K562 (cell line): ENCODE data around the gene FLRT1. TPM values are rescaled to one million over a fixed set of nuclear protein-coding genes. Genes with fewer than 3 reads are reported as not detected.

Experiments used
- ATAC-seq: fragments of 200-7000 bp; cut with Tn5 transposase; 3 replicates; pipeline ENCODE4 v1.9.1; 2020; ENCODE audit warnings: moderate library complexity
- BruUV-seq: library from RNA; stranded (reverse); fragments of 400-500 nt; replicated peaks from 2 replicates; lab custom pipeline; 2021; lab: Mats Ljungman, UMichigan
- CTCF ChIA-PET: fragments of 300-600 bp; formaldehyde crosslinking; extraction: SDS; loops from one replicate; lab custom pipeline; 2021; ENCODE audit warnings: low intra/inter-chr PET ratio; lab: Yijun Ruan, JAX
- POLR2A ChIA-PET: fragments of 300-600, 350-650 bp; sonication (Branson Sonifier 250); formaldehyde crosslinking; extraction: SDS; loops from one replicate; lab custom pipeline; 2021; ENCODE audit warnings: antibody characterized with exemption, inconsistent platforms; lab: Yijun Ruan, JAX
- DNase-seq, 4 experiments: peaks; one replicate each; pipeline versions ENCODE4 v3.0.0 to v3.0.0-alpha.2; 2011 to 2018; ENCODE audit warnings: low spot score in 3 of 4, mixed read lengths in 3 of 4; ENCODE audit errors: extremely low read depth in 1 of 4
- FAIRE-seq: peaks from 2 replicates; lab custom pipeline; 2011; peaks lifted over from hg19 to GRCh38; lab: Jason Lieb, UNC
- H2AFZ ChIP-seq: 2 replicates; pipeline ENCODE4 v1.6.0; 2011; ENCODE audit warnings: low read depth, low read length, control low read depth, inconsistent platforms
- H3K27ac ChIP-seq: fragments of 200-600 bp; 3 replicates; pipeline ENCODE4 v1.8.0; 2011; ENCODE audit warnings: low read depth, mild to moderate bottlenecking, control low read depth, inconsistent platforms, low read length, moderate library complexity, mixed read lengths; ENCODE audit errors: extremely low read depth
- H3K27me3 ChIP-seq, 2 experiments: fragments of 300-600 bp in 1 of 2; 2 replicates in 1 of 2; 3 replicates in 1 of 2; pipeline versions ENCODE4 v1.6.0 to v1.8.0; 2011; ENCODE audit warnings: inconsistent platforms in 2 of 2, low read length in 2 of 2, mild to moderate bottlenecking in 1 of 2, mixed read lengths in 1 of 2, moderate library complexity in 1 of 2; ENCODE audit not compliant: control insufficient read depth in 2 of 2, insufficient read depth in 2 of 2
- H3K36me3 ChIP-seq: fragments of 300-600 bp; 3 replicates; pipeline ENCODE4 v1.8.0; 2011; ENCODE audit warnings: mild to moderate bottlenecking, low read length, inconsistent platforms; ENCODE audit not compliant: control insufficient read depth, insufficient read depth
- H3K4me1 ChIP-seq, 2 experiments: fragments of 200-600 bp in 1 of 2; replicated peaks in 1 of 2; 2 replicates in 1 of 2; 3 replicates in 1 of 2; pipeline versions ENCODE4 v1.5.1 to v1.8.0; 2011; ENCODE audit warnings: inconsistent platforms in 2 of 2, low read length in 2 of 2, mild to moderate bottlenecking in 1 of 2, mixed read lengths in 1 of 2, moderate library complexity in 1 of 2; ENCODE audit not compliant: control insufficient read depth in 2 of 2, insufficient read depth in 2 of 2
- H3K4me2 ChIP-seq: 2 replicates; pipeline ENCODE4 v1.6.1; 2011; ENCODE audit warnings: low read length, control low read depth, inconsistent platforms, mixed read lengths; ENCODE audit not compliant: insufficient read depth
- H3K4me3 ChIP-seq: fragments of 200-600 bp; sonication (generic), shearing (Covaris generic); 2 replicates; pipeline ENCODE4 v1.5.1; 2016; ENCODE audit warnings: control low read depth, inconsistent platforms
- H3K79me2 ChIP-seq: fragments of 200-600 bp; 3 replicates; pipeline ENCODE4 v1.8.0; 2011; ENCODE audit warnings: low read length, inconsistent platforms; ENCODE audit not compliant: control insufficient read depth, insufficient read depth
- H3K9ac ChIP-seq, 2 experiments: 2 replicates each; pipeline versions ENCODE4 v1.6.0 to v1.6.1; 2011; ENCODE audit warnings: low read depth in 2 of 2, low read length in 2 of 2, control low read depth in 1 of 2, inconsistent platforms in 1 of 2, mild to moderate bottlenecking in 1 of 2, mixed read lengths in 1 of 2; ENCODE audit not compliant: insufficient read depth in 1 of 2
- H3K9me1 ChIP-seq: one replicate; pipeline ENCODE4 v1.6.0; 2011; ENCODE audit warnings: inconsistent platforms, mild to moderate bottlenecking, low read length, moderate library complexity; ENCODE audit not compliant: control insufficient read depth, insufficient read depth
- H3K9me3 ChIP-seq: replicated peaks from 2 replicates; pipeline ENCODE4 v1.5.1; 2011; ENCODE audit warnings: low read depth, low read length, inconsistent platforms; ENCODE audit not compliant: control insufficient read depth, insufficient read depth
- H4K20me1 ChIP-seq: replicated peaks from 2 replicates; pipeline ENCODE4 v1.6.1; 2011; ENCODE audit warnings: low read length, inconsistent platforms, mixed read lengths; ENCODE audit not compliant: control insufficient read depth, insufficient read depth
- KDM1A ChIP-seq, 2 experiments: fragments of 450-650 bp; IDR thresholded peaks; 2 replicates each; pipeline ENCODE4 v1.6.1; 2016; ENCODE audit warnings: mild to moderate bottlenecking in 2 of 2
- RBM25 ChIP-seq: fragments of 200-400 bp; formaldehyde crosslinking; IDR thresholded peaks from 2 replicates; pipeline ENCODE4 v1.6.1; 2018; ENCODE audit warnings: low read length, low read depth, moderate library complexity; ENCODE audit not compliant: severe bottlenecking
- XRCC4 ChIP-seq: IDR thresholded peaks from one replicate; pipeline ENCODE4 v1.6.1; 2011; ENCODE audit not compliant: insufficient read depth, insufficient read length; ENCODE audit errors: extremely low read depth
- WGBS: fragments of 100-300 bp; shearing (Covaris generic); methylation state at CpG from one replicate; pipeline ENCODE4 v1.1.6; 2016; ENCODE audit warnings: low coverage, mixed read lengths; ENCODE audit not compliant: insufficient coverage; ENCODE audit errors: missing lambda C conversion rate; 5-methylcytosine and 5-hydroxymethylcytosine counted together
- in situ Hi-C: fragments of 300-500 bp; cut with MboI; formaldehyde crosslinking; loops from 4 replicates; pipeline ENCODE4 v1.15.0; 2018; ENCODE audit warnings: inconsistent platforms, mixed read lengths
- intact Hi-C: fragments of 100-400 bp; cut with micrococcal nuclease; formaldehyde crosslinking; loops from 2 replicates; pipeline ENCODE4 v1.14.2; 2022
- polyA plus RNA-seq, 8 experiments: library from polyadenylated mRNA; depleted of rRNA in 4 of 8; stranded (reverse) in 5 of 8; unstranded in 3 of 8; fragments of >200 nt; fragmentation: Nextera tagmentation in 2 of 8; fragmentation: Illumina TruSeq in 1 of 8; extraction: Ambion mirVana in 2 of 8; extraction: Trizol in 1 of 8; gene quantifications; 2 replicates each; pipeline versions ENCODE4 v1.2.1 to v1.2.3, GENCODE V29; 2011 to 2014; ENCODE audit warnings: inconsistent platforms in 1 of 8, missing spikeins in 1 of 8
- total RNA-seq, 7 experiments: library from RNA; depleted of rRNA in 6 of 7; stranded (reverse); fragments of >200 nt in 6 of 7; fragmentation: Illumina TruSeq in 2 of 7; extraction: Trizol in 2 of 7; gene quantifications; 2 replicates each; pipeline versions ENCODE4 v1.2.1 to v1.2.3, GENCODE V29; 2011 to 2021; ENCODE audit warnings: low replicate concordance in 1 of 7

FLRT1 gene
- total and polyA plus RNA-seq, 9 of the 15 experiments (the other 6 are each of a cell fraction or from before 2014, with no cell fraction given): not detected

DNA sequence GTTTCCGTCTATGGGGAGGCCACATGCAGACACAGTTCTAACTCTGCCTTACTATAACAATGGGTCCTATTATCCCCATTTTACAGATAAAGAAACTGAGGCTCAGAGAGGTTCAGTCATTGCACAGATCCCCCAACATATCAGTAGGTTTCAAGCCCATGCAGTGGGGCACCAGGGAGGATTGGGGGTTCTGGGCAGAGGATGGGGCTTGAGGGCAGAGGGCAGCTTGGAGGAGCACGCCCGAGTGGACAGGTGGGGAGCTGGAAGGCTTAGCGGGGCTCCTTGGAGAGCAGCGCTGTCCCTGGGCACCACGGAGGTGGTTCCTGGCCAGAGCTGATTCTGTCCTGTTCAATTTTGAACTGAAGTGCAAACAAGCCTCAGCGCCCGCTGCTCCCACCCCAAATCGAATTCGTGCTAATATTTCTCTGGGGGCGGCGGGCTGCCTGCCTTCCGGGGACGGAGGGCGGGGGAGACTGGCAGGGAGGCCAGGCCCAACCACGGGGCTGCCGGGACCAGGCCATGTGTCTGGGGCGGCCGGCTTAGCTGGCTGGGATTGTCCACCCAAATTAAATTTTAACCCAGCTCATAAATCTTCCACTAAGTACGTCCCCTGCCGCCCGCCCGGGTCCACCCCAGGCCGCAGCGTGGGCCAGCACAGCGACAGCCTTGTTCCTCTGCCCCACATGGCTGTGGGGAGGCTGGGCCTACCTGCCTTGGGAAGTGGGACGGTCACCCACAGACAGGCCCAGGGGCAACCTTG, 49.4 kb downstream of the FLRT1 start:
- H3K27ac ChIP-seq: no peak overlapping the region
- no peak overlapping the region for H3K4me3 ChIP-seq
- WGBS: 88% methylated on average over 20 of the region's 27 CpGs
- BruUV-seq: no TSS peak
- intact Hi-C loops: no loop called here
- H3K4me2 ChIP-seq: no peak overlapping the region
- H3K9me3 ChIP-seq: no peaks in the 10 kb centered on the region
- peaks cover 38% of the 10 kb centered on the region for H4K20me1 ChIP-seq
- in situ Hi-C loops: no loop called here
- H3K79me2 ChIP-seq: no peaks in the 10 kb centered on the region
- H3K4me1 ChIP-seq: peaks cover 0 to 57% of the 10 kb centered on the region in 2 experiments; a peak in 2 of 5 replicates
- DNase-seq (no peak), FAIRE-seq (no peak), ATAC-seq (no peak)
- TF ChIP-seq RBM25 (peak; percentile 40), KDM1A (IDR thresholded peaks at IDR 0.05) (peak; percentile 27 to 46; a peak in 2 of 4 replicates), XRCC4 (no peak)
- H3K9me1 ChIP-seq: no peaks in the 10 kb centered on the region
- H3K27me3 ChIP-seq: no peaks in the 10 kb centered on the region
- no peak overlapping the region for H2AFZ ChIP-seq
- H3K36me3 ChIP-seq: no peaks in the 10 kb centered on the region
- ChIA-PET CTCF (no interaction called here), POLR2A (interaction anchor here (0.6 kb wide), 1 partner anchor 36 kb away, joined by 4 read pairs; no protein-coding TSS in a partner anchor)
- no peak overlapping the region for H3K9ac ChIP-seq

Other genes with a start within 250 kb of the FLRT1 start
Only the 7 nearest of the 18 such genes appear.
- 3.6 and 3.7 TPM in 2 replicates for gene RCOR2, start 118.8 kb upstream of the FLRT1 start, total RNA-seq (2014; rRNA removed)
- 0.83 and 1.4 TPM in 2 replicates for gene RCOR2, start 118.8 kb upstream of the FLRT1 start, total RNA-seq (2014; rRNA removed; fragmentation: Illumina TruSeq; extraction: Trizol)
- gene RCOR2, start 118.8 kb upstream of the FLRT1 start, total RNA-seq (2015; rRNA removed; fragmentation: Illumina TruSeq; extraction: Trizol): 2.2 and 2.4 TPM in 2 replicates
- gene RCOR2, start 118.8 kb upstream of the FLRT1 start, total RNA-seq (2021): 5.3 and 6.5 TPM in 2 replicates
- gene RCOR2, start 118.8 kb upstream of the FLRT1 start, polyA plus RNA-seq (2011; rRNA removed): 2.0 and 4.0 TPM in 2 replicates
- gene RCOR2, start 118.8 kb upstream of the FLRT1 start, polyA plus RNA-seq (2014; fragmentation: Illumina TruSeq; extraction: Trizol): 2.6 and 3.4 TPM in 2 replicates
- gene RCOR2, start 118.8 kb upstream of the FLRT1 start, polyA plus RNA-seq (2014; fragmentation: Nextera tagmentation; extraction: Ambion mirVana): under 1 TPM in 1 of 2 experiments, not detected in 1; 0.04 TPM
- gene RCOR2, start 118.8 kb upstream of the FLRT1 start, polyA plus RNA-seq (2014; rRNA removed): 2.8 and 4.2 TPM in 2 replicates
- gene NAA40, start 96.9 kb upstream of the FLRT1 start, total RNA-seq (2014; rRNA removed): 14.7 and 20.1 TPM in 2 replicates
- 21.2 and 23.1 TPM in 2 replicates for gene NAA40, start 96.9 kb upstream of the FLRT1 start, total RNA-seq (2014; rRNA removed; fragmentation: Illumina TruSeq; extraction: Trizol)
- gene NAA40, start 96.9 kb upstream of the FLRT1 start, total RNA-seq (2015; rRNA removed; fragmentation: Illumina TruSeq; extraction: Trizol): 26.6 and 27.4 TPM in 2 replicates
- gene NAA40, start 96.9 kb upstream of the FLRT1 start, total RNA-seq (2021): 33.5 and 35.8 TPM in 2 replicates
- gene NAA40, start 96.9 kb upstream of the FLRT1 start, polyA plus RNA-seq (2011; rRNA removed): 23.1 and 26.0 TPM in 2 replicates
- 38.7 and 39.0 TPM in 2 replicates for gene NAA40, start 96.9 kb upstream of the FLRT1 start, polyA plus RNA-seq (2014; fragmentation: Illumina TruSeq; extraction: Trizol)
- gene NAA40, start 96.9 kb upstream of the FLRT1 start, polyA plus RNA-seq (2014; fragmentation: Nextera tagmentation; extraction: Ambion mirVana): 10 to 100 TPM in 1 of 2 experiments, 1 to 10 TPM in 1; 6.2 to 11.0 TPM
- gene NAA40, start 96.9 kb upstream of the FLRT1 start, polyA plus RNA-seq (2014; rRNA removed): 35.1 and 35.5 TPM in 2 replicates
- 924 and 1,130 TPM in 2 replicates for gene COX8A, start 61.3 kb upstream of the FLRT1 start, total RNA-seq (2014; rRNA removed)
- 313 and 412 TPM in 2 replicates for gene COX8A, start 61.3 kb upstream of the FLRT1 start, total RNA-seq (2014; rRNA removed; fragmentation: Illumina TruSeq; extraction: Trizol)
- 716 and 837 TPM in 2 replicates for gene COX8A, start 61.3 kb upstream of the FLRT1 start, total RNA-seq (2015; rRNA removed; fragmentation: Illumina TruSeq; extraction: Trizol)
- gene COX8A, start 61.3 kb upstream of the FLRT1 start, total RNA-seq (2021): 746 and 750 TPM in 2 replicates
- 274 and 505 TPM in 2 replicates for gene COX8A, start 61.3 kb upstream of the FLRT1 start, polyA plus RNA-seq (2011; rRNA removed)
- gene COX8A, start 61.3 kb upstream of the FLRT1 start, polyA plus RNA-seq (2014; fragmentation: Illumina TruSeq; extraction: Trizol): 410 and 1,021 TPM in 2 replicates
- 100 to 1,000 TPM; 425 to 526 TPM for gene COX8A, start 61.3 kb upstream of the FLRT1 start, polyA plus RNA-seq (2014; fragmentation: Nextera tagmentation; extraction: Ambion mirVana)
- 1,206 and 1,380 TPM in 2 replicates for gene COX8A, start 61.3 kb upstream of the FLRT1 start, polyA plus RNA-seq (2014; rRNA removed)
- 63.7 and 73.3 TPM in 2 replicates for gene OTUB1, start 49.5 kb upstream of the FLRT1 start, total RNA-seq (2014; rRNA removed)
- 24.4 and 29.5 TPM in 2 replicates for gene OTUB1, start 49.5 kb upstream of the FLRT1 start, total RNA-seq (2014; rRNA removed; fragmentation: Illumina TruSeq; extraction: Trizol)
- 37.6 and 39.9 TPM in 2 replicates for gene OTUB1, start 49.5 kb upstream of the FLRT1 start, total RNA-seq (2015; rRNA removed; fragmentation: Illumina TruSeq; extraction: Trizol)
- 66.5 and 71.0 TPM in 2 replicates for gene OTUB1, start 49.5 kb upstream of the FLRT1 start, total RNA-seq (2021)
- 66.1 and 90.0 TPM in 2 replicates for gene OTUB1, start 49.5 kb upstream of the FLRT1 start, polyA plus RNA-seq (2011; rRNA removed)
- gene OTUB1, start 49.5 kb upstream of the FLRT1 start, polyA plus RNA-seq (2014; fragmentation: Illumina TruSeq; extraction: Trizol): 58.4 and 76.3 TPM in 2 replicates
- 100 to 1,000 TPM; 109 to 134 TPM for gene OTUB1, start 49.5 kb upstream of the FLRT1 start, polyA plus RNA-seq (2014; fragmentation: Nextera tagmentation; extraction: Ambion mirVana)
- gene OTUB1, start 49.5 kb upstream of the FLRT1 start, polyA plus RNA-seq (2014; rRNA removed): 95.3 and 104 TPM in 2 replicates
- gene MACROD1, start 130.2 kb downstream of the FLRT1 start, total RNA-seq (2014; rRNA removed): 60.0 and 64.5 TPM in 2 replicates
- gene MACROD1, start 130.2 kb downstream of the FLRT1 start, total RNA-seq (2014; rRNA removed; fragmentation: Illumina TruSeq; extraction: Trizol): 25.5 and 25.9 TPM in 2 replicates
- gene MACROD1, start 130.2 kb downstream of the FLRT1 start, total RNA-seq (2015; rRNA removed; fragmentation: Illumina TruSeq; extraction: Trizol): 42.3 and 50.0 TPM in 2 replicates
- gene MACROD1, start 130.2 kb downstream of the FLRT1 start, total RNA-seq (2021): 45.2 and 47.3 TPM in 2 replicates
- 26.4 and 31.0 TPM in 2 replicates for gene MACROD1, start 130.2 kb downstream of the FLRT1 start, polyA plus RNA-seq (2011; rRNA removed)
- 13.4 and 19.4 TPM in 2 replicates for gene MACROD1, start 130.2 kb downstream of the FLRT1 start, polyA plus RNA-seq (2014; fragmentation: Illumina TruSeq; extraction: Trizol)
- gene MACROD1, start 130.2 kb downstream of the FLRT1 start, polyA plus RNA-seq (2014; fragmentation: Nextera tagmentation; extraction: Ambion mirVana): 1 to 10 TPM; 1.1 to 2.3 TPM
- 45.7 and 54.9 TPM in 2 replicates for gene MACROD1, start 130.2 kb downstream of the FLRT1 start, polyA plus RNA-seq (2014; rRNA removed)
- gene STIP1, start 150.2 kb downstream of the FLRT1 start, total RNA-seq (2014; rRNA removed): 407 and 459 TPM in 2 replicates
- gene STIP1, start 150.2 kb downstream of the FLRT1 start, total RNA-seq (2014; rRNA removed; fragmentation: Illumina TruSeq; extraction: Trizol): 340 and 344 TPM in 2 replicates
- gene STIP1, start 150.2 kb downstream of the FLRT1 start, total RNA-seq (2015; rRNA removed; fragmentation: Illumina TruSeq; extraction: Trizol): 363 and 385 TPM in 2 replicates
- 346 and 350 TPM in 2 replicates for gene STIP1, start 150.2 kb downstream of the FLRT1 start, total RNA-seq (2021)
- 324 and 332 TPM in 2 replicates for gene STIP1, start 150.2 kb downstream of the FLRT1 start, polyA plus RNA-seq (2011; rRNA removed)
- gene STIP1, start 150.2 kb downstream of the FLRT1 start, polyA plus RNA-seq (2014; fragmentation: Illumina TruSeq; extraction: Trizol): 358 and 465 TPM in 2 replicates
- 100 to 1,000 TPM in 1 of 2 experiments, 10 to 100 TPM in 1; 58.1 to 122 TPM for gene STIP1, start 150.2 kb downstream of the FLRT1 start, polyA plus RNA-seq (2014; fragmentation: Nextera tagmentation; extraction: Ambion mirVana)
- 353 and 363 TPM in 2 replicates for gene STIP1, start 150.2 kb downstream of the FLRT1 start, polyA plus RNA-seq (2014; rRNA removed)
- 192 and 205 TPM in 2 replicates for gene FERMT3, start 170.8 kb downstream of the FLRT1 start, total RNA-seq (2014; rRNA removed)
- 25.5 and 39.3 TPM in 2 replicates for gene FERMT3, start 170.8 kb downstream of the FLRT1 start, total RNA-seq (2014; rRNA removed; fragmentation: Illumina TruSeq; extraction: Trizol)
- 74.5 and 79.5 TPM in 2 replicates for gene FERMT3, start 170.8 kb downstream of the FLRT1 start, total RNA-seq (2015; rRNA removed; fragmentation: Illumina TruSeq; extraction: Trizol)
- gene FERMT3, start 170.8 kb downstream of the FLRT1 start, total RNA-seq (2021): 249 and 275 TPM in 2 replicates
- gene FERMT3, start 170.8 kb downstream of the FLRT1 start, polyA plus RNA-seq (2011; rRNA removed): 79.7 and 134 TPM in 2 replicates
- 98.1 and 207 TPM in 2 replicates for gene FERMT3, start 170.8 kb downstream of the FLRT1 start, polyA plus RNA-seq (2014; fragmentation: Illumina TruSeq; extraction: Trizol)
- gene FERMT3, start 170.8 kb downstream of the FLRT1 start, polyA plus RNA-seq (2014; fragmentation: Nextera tagmentation; extraction: Ambion mirVana): 1 to 10 TPM; 3.2 to 7.2 TPM
- gene FERMT3, start 170.8 kb downstream of the FLRT1 start, polyA plus RNA-seq (2014; rRNA removed): 169 and 202 TPM in 2 replicates